ENCODE measurements around the gene HSPA1L.

DNA sequence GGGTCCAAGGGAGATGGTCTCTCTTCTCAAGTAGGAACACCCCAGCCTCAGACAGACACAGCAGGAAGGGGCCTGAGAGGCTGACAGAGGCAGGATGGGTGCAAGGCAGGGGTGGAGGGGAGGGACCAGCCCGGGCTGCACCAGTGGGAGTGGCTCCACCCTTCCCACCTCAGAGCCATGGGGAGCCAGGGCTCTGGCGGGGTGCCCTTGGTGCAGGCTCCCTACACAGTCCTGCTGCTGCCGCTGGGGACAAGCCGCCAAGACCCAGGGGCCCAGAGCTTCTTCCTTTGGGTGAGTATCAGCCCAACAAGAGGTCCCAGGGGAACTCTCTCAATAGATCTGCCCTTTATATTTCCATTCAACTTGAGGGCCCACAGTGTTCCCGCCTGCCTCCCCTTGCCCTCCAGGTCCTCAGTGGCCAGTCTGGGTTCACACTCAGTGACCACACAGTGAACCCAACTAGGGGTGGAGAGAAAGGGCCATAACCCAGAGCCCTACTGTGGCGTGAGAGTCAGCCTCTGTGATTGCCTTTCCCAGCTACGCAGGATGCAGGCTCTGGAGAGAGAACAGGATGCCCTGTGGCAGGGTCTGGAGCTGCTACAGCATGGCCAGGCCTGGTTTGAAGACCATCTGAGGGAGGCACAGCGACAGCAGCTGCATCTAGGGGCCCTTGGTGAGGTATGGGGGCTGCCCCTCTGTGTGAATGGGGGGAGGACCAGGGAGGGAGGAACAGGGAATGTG, 52.0 kb downstream of the HSPA1L start:
- TF ChIP-seq CTCF (IDR thresholded peaks at IDR 0.05) (no peak), ZFX (IDR thresholded peaks at IDR 0.05; ENCODE audit: borderline replicate concordance) (no peak)

Measured in 22Rv1 (cell line).